Endodermal cell (in vitro differentiated cells): ENCODE data around the gene CASP2. TPM values are rescaled to one million over a fixed set of nuclear protein-coding genes. Genes with fewer than 3 reads are reported as not detected.
A peak's percentile ranks its signal among the peaks of the same experiment; 100 is the strongest.
"Not testable (repeated sequence)": the region's sequence is repeated elsewhere in the genome, so short reads cannot be mapped to it uniquely, and the experiment has no call there.

Source experiments
- DNase-seq: peaks from one replicate; pipeline ENCODE4 v3.0.0-alpha.2; 2017
- H3K27ac ChIP-seq: 2 replicates; pipeline ENCODE4 v1.5.1; 2013; ENCODE audit warnings: mild to moderate bottlenecking, low read depth, low read length, moderate library complexity
- H3K27me3 ChIP-seq: 2 replicates; pipeline ENCODE4 v1.6.1; 2013; ENCODE audit warnings: mild to moderate bottlenecking, low read length, moderate library complexity; ENCODE audit not compliant: insufficient read depth, control insufficient read depth, poor library complexity, severe bottlenecking
- H3K36me3 ChIP-seq: 2 replicates; pipeline ENCODE4 v1.7.0; 2013; ENCODE audit warnings: mild to moderate bottlenecking, low read length, moderate library complexity; ENCODE audit not compliant: control insufficient read depth, insufficient read depth
- H3K4me1 ChIP-seq: one replicate; pipeline ENCODE4 v1.7.0; 2013; ENCODE audit warnings: low read length; ENCODE audit not compliant: control insufficient read depth, insufficient read depth
- H3K4me3 ChIP-seq: 2 replicates; pipeline ENCODE4 v1.5.1; 2013; ENCODE audit warnings: mild to moderate bottlenecking, low read length, moderate library complexity
- H3K9ac ChIP-seq: 2 replicates; pipeline ENCODE4 v1.6.1; 2013; ENCODE audit warnings: mild to moderate bottlenecking, low read length, moderate library complexity; ENCODE audit not compliant: poor library complexity, severe bottlenecking; ENCODE audit errors: extremely low read depth
- H3K9me3 ChIP-seq: 2 replicates; pipeline ENCODE4 v1.6.1; 2013; ENCODE audit warnings: mild to moderate bottlenecking, low read length, moderate library complexity; ENCODE audit not compliant: control insufficient read depth
- H3K27ac Mint-ChIP-seq: 2 replicates; pipeline ENCODE4 v1.8.0; 2020; ENCODE audit warnings: mixed read lengths
- H3K27me3 Mint-ChIP-seq: 2 replicates; pipeline ENCODE4 v1.8.0; 2021; ENCODE audit warnings: mild to moderate bottlenecking, mixed read lengths; ENCODE audit not compliant: insufficient read depth
- H3K36me3 Mint-ChIP-seq: 2 replicates; pipeline ENCODE4 v1.8.0; 2020; ENCODE audit warnings: low read depth, mixed read lengths
- H3K4me1 Mint-ChIP-seq: 2 replicates; pipeline ENCODE4 v1.8.0; 2020; ENCODE audit warnings: mixed read lengths
- H3K4me3 Mint-ChIP-seq: 2 replicates; pipeline ENCODE4 v1.8.0; 2020; ENCODE audit warnings: mild to moderate bottlenecking, moderate library complexity, mixed read lengths
- H3K9me3 Mint-ChIP-seq: 2 replicates; pipeline ENCODE4 v1.8.0; 2020; ENCODE audit warnings: mild to moderate bottlenecking, mixed read lengths
- WGBS, 2 experiments: methylation state at CpG; one replicate each; pipeline versions ENCODE4 v1.1.5 to v1.1.7; 2013; ENCODE audit warnings: missing lambda C conversion rate in 2 of 2, mixed read lengths in 1 of 2; ENCODE audit not compliant: insufficient coverage in 1 of 2, insufficient read length in 1 of 2; 5-methylcytosine and 5-hydroxymethylcytosine counted together
- total RNA-seq, 2 donors: library from RNA; stranded (reverse); fragmentation: NEBNext Ultra II Directional in 1 of 2; extraction: Animal tissue kit (Norgen Biotek cat#: 25700) in 1 of 2; gene quantifications; 2 replicates in 1 of 2; 3 replicates in 1 of 2; pipeline ENCODE4 v1.2.1, GENCODE V29; 2021
- TF ChIP-seq, protein P1 (sequence below): fragments of 200-600 bp; sonication (generic); conservative IDR thresholded peaks from 2 replicates; pipeline ENCODE4 v1.5.0; 2021; ENCODE audit warnings: antibody characterized with exemption, mild to moderate bottlenecking

CASP2 gene
- total RNA-seq, 2 donors from 2014 or later = 47.9 to 48.3 TPM

DNA sequence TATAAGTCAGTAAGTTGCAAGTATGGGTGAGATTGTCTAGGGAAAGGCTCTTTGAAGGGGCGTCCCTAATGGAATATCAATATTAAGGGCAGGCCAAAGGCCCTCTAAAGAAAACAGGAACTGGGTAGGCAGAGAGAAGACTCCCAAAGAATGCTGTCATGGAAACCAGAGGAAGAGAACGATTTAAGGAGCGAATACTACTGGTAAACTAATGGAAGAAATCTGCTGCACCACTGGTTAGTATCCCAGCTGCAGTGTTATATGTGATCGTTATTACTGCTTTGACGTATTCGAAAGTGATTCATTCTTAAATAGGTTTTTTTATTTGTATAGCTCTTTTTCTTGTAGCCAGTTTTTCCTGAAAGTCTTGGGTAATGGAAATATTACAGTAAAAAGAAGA is 1.3 kb downstream of the CASP2 start:
- peaks cover 41% of the 10 kb centered on the region for H3K36me3 ChIP-seq
- peak overlapping the region; percentile 100 for H3K4me3 ChIP-seq
- H3K4me3 Mint-ChIP-seq = peak overlapping the region; percentile 88
- no peak for DNase-seq
- H3K9me3 ChIP-seq = peaks cover 6% of the 10 kb centered on the region
- H3K27me3 Mint-ChIP-seq = peaks cover 30% of the 10 kb centered on the region
- peak overlapping the region; percentile 91 for H3K9ac ChIP-seq
- H3K4me1 ChIP-seq = peaks cover 4% of the 10 kb centered on the region
- H3K9me3 Mint-ChIP-seq = peaks cover 14% of the 10 kb centered on the region
- H3K27ac Mint-ChIP-seq = no peak overlapping the region
- TF ChIP-seq, protein P1, sequence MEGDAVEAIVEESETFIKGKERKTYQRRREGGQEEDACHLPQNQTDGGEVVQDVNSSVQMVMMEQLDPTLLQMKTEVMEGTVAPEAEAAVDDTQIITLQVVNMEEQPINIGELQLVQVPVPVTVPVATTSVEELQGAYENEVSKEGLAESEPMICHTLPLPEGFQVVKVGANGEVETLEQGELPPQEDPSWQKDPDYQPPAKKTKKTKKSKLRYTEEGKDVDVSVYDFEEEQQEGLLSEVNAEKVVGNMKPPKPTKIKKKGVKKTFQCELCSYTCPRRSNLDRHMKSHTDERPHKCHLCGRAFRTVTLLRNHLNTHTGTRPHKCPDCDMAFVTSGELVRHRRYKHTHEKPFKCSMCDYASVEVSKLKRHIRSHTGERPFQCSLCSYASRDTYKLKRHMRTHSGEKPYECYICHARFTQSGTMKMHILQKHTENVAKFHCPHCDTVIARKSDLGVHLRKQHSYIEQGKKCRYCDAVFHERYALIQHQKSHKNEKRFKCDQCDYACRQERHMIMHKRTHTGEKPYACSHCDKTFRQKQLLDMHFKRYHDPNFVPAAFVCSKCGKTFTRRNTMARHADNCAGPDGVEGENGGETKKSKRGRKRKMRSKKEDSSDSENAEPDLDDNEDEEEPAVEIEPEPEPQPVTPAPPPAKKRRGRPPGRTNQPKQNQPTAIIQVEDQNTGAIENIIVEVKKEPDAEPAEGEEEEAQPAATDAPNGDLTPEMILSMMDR = no peak
- WGBS, 2 experiments = 27 to 53% methylated on average over 4 to 6 of the region's 6 CpGs
- peaks cover 43% of the 10 kb centered on the region for H3K36me3 Mint-ChIP-seq
- no peak overlapping the region for H3K27ac ChIP-seq
- H3K27me3 ChIP-seq = peaks cover 11% of the 10 kb centered on the region
- H3K4me1 Mint-ChIP-seq = peaks cover 18% of the 10 kb centered on the region

- not testable (repeated sequence) for H3K27ac ChIP-seq
- peaks cover 14% of the 10 kb centered on the region for H3K4me1 Mint-ChIP-seq
These were observed 1.7 kb downstream of the CASP2 start for GRCh38 chr7:143289888-143290287.

DNA sequence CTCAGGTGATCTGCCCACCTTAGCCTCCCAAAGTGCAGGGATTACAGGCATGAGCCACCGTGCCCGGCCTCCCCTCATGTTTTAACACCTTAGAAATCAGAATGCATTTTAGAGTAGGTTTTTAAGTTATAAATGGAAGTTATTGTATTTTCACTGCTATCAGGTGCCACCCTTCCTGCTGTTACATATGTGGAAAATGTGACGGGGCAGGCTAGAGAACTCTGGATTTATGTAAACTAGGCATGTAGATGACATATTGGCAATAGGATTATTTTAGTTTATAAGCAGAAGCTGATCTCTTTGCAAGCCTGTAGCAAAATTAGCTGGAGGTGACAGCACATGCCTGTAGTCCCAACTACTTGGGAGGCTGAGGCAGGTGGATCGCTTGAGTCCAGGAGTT is 2.1 kb downstream of the CASP2 start:
- Histone ChIP-seq H3K4me3 (peak overlapping the region; percentile 100), H3K27me3 (peaks cover 11% of the 10 kb centered on the region), H3K4me1 (peaks cover 4% of the 10 kb centered on the region), H3K36me3 (peaks cover 50% of the 10 kb centered on the region), H3K27ac (no peak overlapping the region), H3K9ac (no peak overlapping the region), H3K9me3 (peaks cover 6% of the 10 kb centered on the region)
- TF ChIP-seq, protein P1 = no peak
- Mint-ChIP-seq H3K27me3 (peaks cover 26% of the 10 kb centered on the region), H3K4me1 (peaks cover 9% of the 10 kb centered on the region), H3K36me3 (peaks cover 50% of the 10 kb centered on the region), H3K9me3 (peaks cover 14% of the 10 kb centered on the region), H3K27ac (no peak overlapping the region), H3K4me3 (peak overlapping the region; percentile 88)
- no peak for DNase-seq
- 98% methylated on average over 4 of the region's 4 CpGs; no CpG with 5 or more reads in 1 of the 2 experiments for WGBS, 2 experiments

More at GRCh38 chr7:143289888-143290287, 1.7 kb downstream of the CASP2 start:
- not testable (repeated sequence) for H3K4me1 ChIP-seq, DNase-seq, H3K9me3 ChIP-seq, H3K27ac Mint-ChIP-seq
- peak overlapping the region; percentile 88 for H3K4me3 Mint-ChIP-seq
- peaks cover 14% of the 10 kb centered on the region for H3K9me3 Mint-ChIP-seq
- peak overlapping the region; percentile 13 for H3K9ac ChIP-seq
- peak overlapping the region; percentile 100 for H3K4me3 ChIP-seq
- peaks cover 30% of the 10 kb centered on the region for H3K27me3 Mint-ChIP-seq
- peaks cover 47% of the 10 kb centered on the region for H3K36me3 Mint-ChIP-seq
- H3K36me3 ChIP-seq = peaks cover 46% of the 10 kb centered on the region
- H3K27me3 ChIP-seq = peaks cover 11% of the 10 kb centered on the region
- 80 to 86% methylated on average over 1 to 4 of the region's 4 CpGs for WGBS, 2 experiments

DNA sequence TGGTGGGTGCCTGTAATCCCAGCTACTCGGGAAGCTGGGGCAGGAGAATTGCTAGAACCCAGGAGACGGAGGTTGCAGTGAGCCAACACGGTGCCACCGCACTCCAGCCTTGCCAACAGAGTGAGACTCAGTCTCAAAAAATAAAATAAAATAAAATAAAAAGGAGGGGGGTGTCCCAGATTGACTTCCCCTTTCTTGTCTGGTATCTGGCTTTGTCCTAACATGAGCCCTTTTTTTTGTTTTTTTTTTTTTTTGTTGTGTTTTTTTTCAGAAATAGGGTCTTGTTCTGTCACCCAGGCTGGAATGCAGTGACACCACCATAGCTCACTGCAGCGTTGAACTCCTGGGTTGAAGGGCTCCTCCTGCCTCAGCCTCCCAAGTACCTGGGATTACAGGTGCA is 4.7 kb downstream of the CASP2 start:
- Histone ChIP-seq H3K9me3 (no peaks in the 10 kb centered on the region), H3K9ac (no peak overlapping the region), H3K27me3 (no peaks in the 10 kb centered on the region), H3K27ac (no peak overlapping the region), H3K4me1 (peaks cover 4% of the 10 kb centered on the region), H3K4me3 (no peak overlapping the region), H3K36me3 (peaks cover 74% of the 10 kb centered on the region)
- no peak for DNase-seq
- TF ChIP-seq, protein P1 = no peak
- WGBS, 2 experiments = 98 to 100% methylated on average over 1 to 5 of the region's 5 CpGs
- peaks cover under 1% of the 10 kb centered on the region for H3K27me3 Mint-ChIP-seq
- H3K36me3 Mint-ChIP-seq = peaks cover 67% of the 10 kb centered on the region
- H3K9me3 Mint-ChIP-seq = peaks cover under 1% of the 10 kb centered on the region
- no peak overlapping the region for H3K27ac Mint-ChIP-seq
- H3K4me1 Mint-ChIP-seq = peaks cover 8% of the 10 kb centered on the region
- no peak overlapping the region for H3K4me3 Mint-ChIP-seq
